HG03159 (cell line): ENCODE results near the gene DIP2C.
"Not testable (repeated sequence)": the region's sequence is repeated elsewhere in the genome, so short reads cannot be mapped to it uniquely, and the experiment has no call there.

Source experiments
- ATAC-seq: cut with Tn5 transposase; IDR thresholded peaks from one replicate; pipeline ENCODE4 v1.9.1; 2021; ENCODE audit warnings: mild to moderate bottlenecking, moderate library complexity; ENCODE audit not compliant: unreplicated experiment

The DIP2C gene

DNA sequence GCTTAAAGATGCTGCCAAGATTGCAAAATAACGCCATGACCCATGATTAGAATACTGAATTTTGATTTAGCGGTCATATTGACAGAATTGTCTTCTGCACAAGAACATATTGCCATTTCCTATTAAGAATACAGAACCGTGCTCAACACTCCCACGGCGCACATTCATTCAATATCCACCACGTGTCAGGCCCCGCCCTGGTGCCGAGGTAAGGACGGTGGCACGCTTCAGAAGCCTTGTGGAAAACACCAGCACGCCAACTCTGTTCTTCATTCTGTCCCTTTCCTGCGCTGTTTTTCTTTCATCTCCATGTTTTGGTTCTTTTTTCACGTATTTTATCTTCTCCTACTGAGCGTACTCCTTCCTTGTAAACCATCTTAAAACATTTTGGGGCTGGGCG lies 364.9 kb downstream of the DIP2C start:
- ATAC-seq = no peak

DNA sequence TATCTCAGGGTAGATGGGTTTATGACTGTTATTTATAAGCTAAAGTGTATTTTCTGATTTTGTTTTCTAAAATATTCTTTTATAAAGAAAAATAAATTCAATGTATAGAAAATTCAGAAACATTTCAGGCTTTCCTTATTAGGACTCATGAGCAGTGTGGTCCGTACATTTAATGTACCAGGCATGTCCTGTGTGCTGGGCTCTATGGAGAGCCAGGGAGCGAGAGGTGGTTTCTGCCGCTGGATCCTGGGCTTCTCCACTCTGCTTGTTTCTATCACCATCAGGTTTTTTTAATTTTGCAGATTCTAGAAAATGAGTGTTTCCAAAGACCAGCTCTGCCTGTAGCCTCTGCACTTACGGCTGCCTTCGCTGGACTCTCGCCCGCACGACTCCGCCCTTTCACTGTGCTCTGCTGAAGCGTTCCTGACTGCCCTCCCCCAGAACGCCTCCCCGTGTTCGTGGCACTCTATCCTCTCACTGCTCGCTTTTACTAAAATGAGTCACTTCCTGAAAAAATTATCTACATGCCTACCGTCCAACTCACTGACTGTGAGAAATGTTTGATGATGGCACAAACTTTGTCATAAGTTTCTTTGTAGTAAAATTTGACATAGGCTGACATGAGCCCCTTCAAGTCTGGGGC lies 365.7 kb downstream of the DIP2C start:
- peak; percentile 89 for ATAC-seq

DNA sequence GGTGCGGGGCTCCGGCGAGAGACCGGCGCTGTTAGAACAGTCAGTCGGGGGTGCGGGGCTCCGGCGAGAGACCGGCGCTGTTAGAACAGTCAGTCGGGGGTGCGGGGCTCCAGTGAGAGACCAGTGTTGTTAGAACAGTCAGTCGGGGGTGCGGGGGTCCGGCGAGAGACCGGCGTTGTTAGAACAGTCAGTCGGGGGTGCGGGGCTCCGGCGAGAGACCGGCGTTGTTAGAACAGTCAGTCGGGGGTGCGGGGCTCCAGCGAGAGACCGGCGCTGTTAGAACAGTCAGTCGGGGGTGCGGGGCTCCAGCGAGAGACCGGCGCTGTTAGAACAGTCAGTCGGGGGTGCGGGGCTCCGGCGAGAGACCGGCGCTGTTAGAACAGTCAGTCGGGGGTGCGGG lies 366.4 kb downstream of the DIP2C start:
- ATAC-seq = not testable (repeated sequence)

DNA sequence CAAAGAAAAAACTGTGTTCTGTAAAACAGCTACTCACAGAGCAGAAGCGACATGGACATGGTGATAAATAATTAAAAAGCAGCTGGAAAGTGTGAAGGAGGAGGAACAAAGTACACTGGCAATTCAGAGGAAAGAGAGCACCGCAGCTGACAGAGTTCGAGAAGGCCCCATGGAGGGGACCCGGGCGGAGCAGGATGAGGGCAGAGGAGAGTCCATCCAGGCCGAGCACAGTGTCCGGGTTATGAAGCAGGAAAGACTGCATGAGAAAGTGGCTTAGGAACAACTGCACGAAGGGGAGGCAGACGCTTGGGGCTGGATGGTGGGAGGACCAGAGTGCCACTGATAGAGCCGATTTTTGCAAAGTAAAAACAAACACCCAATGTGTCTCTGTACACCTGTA lies 368.7 kb downstream of the DIP2C start:
- ATAC-seq = no peak

DNA sequence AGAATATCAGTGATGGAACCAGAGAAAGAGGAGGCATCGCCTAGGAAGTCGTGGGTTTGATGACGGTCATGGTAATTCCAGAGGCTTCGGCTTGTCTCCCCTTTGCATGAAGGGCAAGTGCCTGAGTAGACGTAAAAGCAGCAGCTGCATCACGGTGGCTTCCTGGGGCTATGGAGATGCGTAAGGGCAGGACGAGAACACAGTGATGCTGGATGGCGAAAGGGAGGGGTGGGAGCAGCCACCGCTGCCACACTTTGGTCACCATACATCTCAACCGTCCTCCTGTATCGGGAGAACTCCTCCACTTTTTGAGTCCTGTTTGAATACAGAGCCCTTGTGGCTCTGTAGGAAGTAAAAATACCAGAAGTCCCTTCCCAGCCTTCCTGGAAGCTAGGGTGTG lies 371.5 kb downstream of the DIP2C start:
- ATAC-seq = no peak

DNA sequence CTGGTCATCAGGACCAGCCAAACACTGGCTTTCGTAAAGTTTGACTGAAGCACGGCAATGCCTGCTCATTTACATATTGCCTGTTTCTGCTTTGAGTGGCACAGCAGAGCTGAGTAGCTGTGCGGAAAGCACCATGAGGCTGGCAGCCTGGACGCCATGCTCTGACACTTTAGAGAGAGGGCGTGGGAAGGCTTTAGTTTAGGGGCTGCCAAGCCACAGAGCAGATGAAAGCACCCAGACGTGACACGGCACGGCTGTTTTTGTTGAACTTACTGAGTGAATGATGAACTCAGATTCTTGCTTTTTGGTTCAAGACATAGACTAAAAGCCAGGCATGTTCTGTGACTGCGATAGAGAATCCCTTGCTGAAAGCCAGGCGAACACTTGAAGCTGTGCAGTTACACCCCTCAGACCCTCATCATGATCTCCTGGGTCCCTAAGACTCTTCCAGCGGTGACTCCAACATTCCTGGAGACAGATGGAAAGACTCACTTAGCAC lies 372.1 kb downstream of the DIP2C start:
- peak; percentile 93 for ATAC-seq

DNA sequence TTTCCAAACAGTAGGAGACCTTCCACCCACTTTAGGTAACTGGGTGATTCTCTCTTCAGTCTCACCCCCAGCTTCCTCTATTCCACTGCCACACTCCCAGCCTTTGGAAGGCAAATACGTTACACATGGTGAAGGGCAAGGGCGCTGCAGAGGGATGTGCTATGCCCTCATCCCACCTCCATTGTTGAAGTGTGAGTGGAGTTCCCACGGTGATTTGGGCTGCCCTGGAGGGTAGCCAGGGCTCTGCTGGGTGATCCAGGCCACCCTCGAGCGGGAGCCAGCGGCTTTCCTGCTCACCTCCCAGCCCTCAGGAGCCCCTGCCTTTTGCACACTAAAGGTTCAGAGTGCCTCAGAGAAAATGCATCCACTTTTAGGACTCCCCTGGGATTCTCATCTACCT lies 373.1 kb downstream of the DIP2C start:
- no peak for ATAC-seq

DNA sequence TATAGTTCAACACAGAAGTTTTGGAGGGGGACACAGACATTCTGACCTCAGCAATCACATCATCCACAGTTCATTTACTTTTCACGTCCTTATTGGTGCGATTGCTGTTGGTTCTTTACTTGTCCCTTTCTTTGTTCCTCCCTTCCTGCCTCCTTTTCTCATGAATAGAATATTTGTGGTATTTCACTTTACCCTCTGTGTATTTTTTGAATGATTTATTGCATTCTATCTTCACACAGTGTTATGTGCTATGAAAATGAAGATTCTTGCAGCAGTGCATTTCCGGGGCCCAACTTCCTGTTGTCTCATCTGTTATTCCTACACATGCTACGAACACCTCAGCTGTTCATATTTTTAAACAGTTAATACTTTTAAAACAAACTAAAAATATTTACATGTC lies 374.6 kb downstream of the DIP2C start:
- no peak for ATAC-seq

DNA sequence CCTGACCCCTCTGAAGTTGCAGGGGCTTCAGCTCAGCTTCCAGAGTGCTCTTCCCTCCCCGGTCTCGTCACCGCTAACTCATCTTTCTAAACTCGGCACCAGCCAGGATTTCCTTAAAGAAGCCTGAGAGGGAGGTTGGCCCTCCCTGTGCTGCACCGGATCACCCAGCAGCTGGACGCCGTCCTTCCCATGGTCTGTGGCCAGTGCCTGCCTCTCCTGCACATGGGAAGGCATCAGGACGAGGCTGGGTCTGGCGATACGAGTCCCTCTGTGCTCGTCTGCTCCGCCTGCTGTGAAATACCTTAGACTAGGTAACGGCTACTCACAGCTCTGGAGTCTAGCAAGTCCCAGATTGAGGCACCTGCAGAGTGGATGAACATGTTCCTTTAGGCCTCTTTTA lies 375.1 kb downstream of the DIP2C start:
- no peak for ATAC-seq

DNA sequence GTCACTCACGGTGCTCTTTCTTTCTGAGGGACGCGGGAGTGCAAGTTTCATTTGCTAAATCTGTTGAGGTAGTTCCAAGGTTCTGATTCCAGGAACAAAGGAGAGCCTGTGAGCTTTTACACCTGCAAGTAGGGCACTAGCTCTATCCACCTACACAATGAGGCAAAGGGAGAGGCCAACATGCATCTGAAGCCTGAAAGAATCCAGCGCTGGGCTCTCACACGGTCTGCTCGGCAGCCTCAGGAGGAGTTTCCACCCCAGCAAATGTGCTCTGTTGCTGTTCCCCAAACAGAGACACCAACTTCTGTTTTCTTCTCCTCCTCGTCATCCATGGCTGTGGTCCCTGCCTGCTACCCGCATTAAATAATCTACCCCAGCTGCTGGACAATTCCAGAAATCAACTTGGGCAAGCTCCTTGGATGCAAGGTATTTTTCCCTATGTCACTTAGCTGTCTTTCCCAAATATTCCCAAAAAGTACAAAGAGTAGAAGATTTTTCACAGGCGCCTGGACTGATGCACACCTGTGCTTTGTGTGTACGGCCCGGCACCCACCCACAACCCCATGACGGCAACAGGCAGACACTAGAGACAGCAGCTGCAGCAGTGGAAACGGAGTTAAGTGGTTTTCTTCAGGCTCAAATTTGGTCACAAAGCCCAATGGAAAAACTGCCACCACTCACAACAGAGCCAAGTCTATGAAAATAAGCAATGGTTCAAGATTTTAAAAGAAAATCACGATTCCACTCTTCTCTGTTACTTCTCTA lies 377.4 kb downstream of the DIP2C start:
- no peak for ATAC-seq

DNA sequence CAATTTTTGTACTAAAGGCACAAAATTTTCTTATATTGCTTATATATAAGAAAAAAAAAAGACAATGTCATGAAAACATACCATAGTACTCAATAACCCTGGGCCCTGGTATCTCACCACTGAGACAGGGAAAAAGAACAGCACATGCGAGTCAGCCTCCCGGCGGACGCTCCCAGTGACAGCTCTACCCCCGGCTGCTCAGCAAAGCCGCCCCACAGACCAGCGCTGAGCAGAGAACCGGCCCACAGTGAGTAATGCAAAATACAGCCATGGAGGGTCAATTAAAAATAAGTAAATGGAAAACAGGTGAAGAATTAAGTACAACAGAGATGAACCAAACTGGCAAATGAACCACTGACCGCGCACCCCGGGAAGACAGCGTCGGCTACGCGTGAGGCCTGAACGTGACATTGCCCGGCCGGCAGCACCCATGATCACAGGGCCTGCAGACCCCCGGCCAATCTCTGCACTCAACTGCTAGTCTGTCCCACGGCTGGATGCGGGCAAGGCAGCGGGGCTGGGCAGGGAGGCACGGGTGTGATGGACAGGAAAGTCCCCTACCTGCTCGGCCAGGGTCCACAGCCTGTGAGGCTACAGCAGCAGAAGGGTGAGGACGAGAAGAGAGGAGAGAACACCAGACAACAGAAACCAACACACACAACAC lies 378.4 kb downstream of the DIP2C start:
- no peak for ATAC-seq

DNA sequence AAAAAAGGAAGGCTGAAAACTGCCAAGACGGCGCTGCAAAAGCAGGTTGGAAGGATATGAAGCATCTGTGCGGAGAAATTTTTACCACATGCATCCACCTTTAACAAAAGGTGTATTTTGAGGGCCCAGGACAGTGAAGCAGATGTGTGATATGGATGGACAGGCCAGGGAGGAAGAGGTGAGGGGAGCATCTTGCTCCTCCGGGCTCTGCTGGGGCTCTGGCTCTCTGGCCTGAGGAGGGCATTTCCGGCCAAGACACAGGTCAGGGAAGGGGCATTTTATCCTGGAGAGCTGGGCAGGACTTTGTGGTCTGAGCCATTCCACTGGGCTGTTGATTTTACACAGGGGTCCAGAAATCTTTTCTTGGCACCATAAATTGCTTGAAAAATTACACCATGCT lies 379.1 kb downstream of the DIP2C start:
- ATAC-seq = no peak

DNA sequence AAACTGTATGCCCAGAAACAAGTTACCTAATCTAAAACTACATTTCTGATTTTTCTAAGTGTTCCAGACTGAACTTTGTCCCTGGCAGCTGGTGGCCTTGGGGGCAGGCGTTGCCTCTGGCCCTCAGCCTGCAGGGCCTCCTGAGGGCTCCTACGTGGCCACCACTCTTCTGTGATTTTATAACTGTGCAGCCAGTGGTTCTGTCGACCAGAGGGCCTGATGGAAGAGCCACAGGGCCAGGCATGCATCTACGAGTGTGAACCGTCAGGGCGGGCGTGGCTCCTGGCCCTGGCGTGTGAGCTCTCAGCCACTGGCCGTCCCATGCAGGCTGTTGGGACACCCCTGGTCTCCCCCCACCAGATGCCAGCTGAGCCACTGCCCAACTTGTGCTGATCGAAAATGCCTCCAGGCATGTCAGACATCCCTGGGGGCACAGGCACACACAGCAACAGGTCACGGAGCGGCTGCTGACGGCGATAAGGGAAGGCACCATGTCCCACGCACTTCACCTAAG lies 380.8 kb downstream of the DIP2C start:
- no peak for ATAC-seq

DNA sequence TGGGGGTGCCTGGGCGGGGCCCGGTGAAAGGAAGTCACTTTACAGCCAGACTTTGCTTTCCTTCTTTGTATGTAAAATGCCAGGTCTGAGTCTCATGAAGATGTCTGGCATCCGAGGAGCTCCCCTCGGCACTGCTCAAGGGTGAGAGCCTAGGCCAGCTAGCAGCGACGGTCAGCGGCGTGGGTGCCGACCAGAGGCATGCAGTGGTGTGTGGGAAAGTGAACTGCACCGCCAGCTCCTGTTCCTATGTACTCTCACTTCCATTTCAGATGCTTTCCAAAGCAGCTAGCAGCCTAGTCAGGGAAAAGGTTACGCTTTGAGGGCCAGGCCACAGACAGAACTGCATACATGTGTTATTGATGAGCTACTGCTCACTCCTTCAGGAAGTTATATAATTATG lies 381.4 kb downstream of the DIP2C start:
- no peak for ATAC-seq

DNA sequence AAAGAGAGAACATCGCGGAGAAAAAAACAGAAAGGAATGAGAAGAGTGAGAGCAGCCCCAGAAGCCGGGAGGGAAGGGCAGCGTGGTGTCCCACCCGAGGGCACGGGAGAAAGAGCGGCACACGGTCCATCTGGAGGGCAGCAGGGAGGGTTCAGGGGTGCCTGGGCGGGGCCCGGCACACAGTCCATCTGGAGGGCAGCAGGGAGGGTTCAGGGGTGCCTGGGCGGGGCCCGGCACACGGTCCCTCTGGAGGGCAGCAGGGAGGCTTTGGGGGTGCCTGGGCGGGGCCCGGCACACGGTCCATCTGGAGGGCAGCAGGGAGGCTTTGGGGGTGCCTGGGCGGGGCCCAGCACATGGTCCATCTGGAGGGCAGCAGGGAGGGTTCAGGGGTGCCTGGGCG lies 381.8 kb downstream of the DIP2C start:
- no peak for ATAC-seq

DNA sequence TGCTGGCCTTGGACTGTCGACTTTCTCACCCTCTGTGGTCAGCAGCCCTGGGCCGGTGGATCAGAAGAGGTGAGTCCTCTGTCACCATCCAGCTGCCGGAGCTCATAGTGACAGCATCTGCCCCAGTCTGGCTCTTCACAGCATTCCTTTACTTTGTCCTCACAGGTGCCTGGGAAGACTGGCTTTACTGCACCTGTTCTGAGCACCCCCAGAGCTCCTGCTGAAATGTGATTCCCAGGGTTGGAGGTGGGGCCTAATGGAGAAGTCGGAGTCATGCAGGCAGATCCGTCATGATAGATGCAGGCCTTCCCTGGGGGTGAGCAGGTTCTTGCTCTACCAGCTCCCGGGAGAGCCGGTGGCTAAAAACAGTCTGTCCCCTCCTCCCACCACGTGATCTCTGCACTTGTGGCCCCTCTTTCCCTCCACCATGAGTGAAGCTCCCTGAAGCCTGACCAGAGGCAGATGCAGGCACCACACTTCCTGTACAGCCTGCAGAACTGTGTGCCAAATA lies 382.7 kb downstream of the DIP2C start:
- no peak for ATAC-seq

DNA sequence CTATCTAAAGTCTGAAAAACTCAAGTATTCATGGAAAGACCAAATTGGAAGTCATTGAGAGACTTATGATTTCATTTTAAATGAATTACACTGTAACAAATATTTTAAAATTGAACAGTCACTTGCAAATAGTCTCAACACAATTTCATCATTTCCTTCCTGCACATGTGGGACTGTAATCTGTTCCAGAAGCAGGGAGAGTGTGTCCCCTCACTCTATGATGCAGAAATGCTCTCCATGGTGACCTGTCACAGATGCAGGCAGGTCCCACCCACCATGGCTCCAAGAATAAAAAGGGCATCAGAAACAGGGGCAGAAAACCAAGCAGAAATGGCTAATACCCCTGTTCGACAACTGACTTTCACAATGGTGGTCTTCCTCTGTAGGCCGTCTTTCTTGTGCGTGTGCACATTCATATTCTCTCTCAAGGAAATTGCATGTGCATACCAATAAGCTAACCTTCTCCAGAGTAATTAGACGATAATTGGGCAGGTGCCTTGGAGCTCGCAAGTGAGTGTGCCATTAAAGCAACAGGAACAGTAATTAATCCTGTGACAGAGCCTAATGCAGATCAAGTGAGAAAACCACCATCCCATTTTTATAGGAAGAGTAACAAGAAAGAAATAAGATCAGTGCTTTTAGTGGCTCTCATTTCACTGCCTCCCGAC lies 383.3 kb downstream of the DIP2C start:
- ATAC-seq = no peak

DNA sequence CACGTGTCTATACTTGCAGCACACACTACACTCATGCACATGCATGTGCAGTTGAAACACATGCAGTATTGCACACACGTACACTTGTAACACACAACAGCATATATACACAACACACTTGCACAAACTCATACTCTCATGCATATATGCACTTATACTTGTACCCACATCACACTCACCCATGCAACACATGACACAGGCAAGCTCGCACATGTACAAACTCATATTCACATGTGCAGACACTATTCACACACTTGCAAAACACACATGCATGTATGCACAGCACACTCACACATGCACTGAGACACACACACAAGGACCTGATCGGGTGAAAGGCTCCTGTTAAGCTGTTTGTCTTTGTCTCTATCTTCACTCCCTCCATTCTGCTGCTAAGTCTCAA lies 384.4 kb downstream of the DIP2C start:
- ATAC-seq = no peak

DNA sequence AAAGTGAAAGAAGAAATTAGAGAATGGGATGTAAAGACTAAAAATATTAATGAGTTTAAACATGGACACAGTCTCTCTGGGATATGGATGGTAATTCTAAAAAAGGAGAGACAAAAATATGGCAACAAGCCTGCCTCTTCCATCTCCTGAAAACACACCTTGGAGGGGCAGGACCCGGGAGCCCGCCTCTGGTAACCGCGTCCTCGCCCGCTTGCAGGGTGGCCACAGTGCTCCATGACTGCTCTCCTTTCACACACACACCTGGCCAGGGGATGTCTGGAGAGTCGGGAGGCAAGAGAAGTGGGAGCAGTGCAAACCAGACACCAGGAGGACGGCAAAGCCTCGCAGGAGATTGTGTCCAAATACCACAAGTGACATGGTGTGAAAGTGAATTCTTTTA lies 387.9 kb downstream of the DIP2C start:
- no peak for ATAC-seq

DNA sequence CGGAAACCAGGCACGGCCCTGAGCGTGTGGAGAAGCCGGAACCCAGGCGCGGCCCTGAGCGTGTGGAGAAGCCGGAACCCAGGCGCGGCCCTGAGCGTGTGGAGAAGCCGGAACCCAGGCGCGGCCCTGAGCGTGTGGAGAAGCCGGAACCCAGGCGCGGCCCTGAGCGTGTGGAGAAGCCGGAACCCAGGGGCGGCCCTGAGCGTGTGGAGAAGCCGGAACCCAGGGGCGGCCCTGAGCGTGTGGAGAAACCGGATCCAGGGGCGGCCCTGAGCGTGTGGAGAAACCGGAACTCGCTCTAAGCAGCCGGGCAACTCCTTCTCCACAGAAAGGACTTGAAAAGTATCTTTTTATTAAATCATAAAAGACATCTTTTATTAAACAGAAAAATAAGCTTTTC lies 388.9 kb downstream of the DIP2C start:
- ATAC-seq = not testable (repeated sequence)

DNA sequence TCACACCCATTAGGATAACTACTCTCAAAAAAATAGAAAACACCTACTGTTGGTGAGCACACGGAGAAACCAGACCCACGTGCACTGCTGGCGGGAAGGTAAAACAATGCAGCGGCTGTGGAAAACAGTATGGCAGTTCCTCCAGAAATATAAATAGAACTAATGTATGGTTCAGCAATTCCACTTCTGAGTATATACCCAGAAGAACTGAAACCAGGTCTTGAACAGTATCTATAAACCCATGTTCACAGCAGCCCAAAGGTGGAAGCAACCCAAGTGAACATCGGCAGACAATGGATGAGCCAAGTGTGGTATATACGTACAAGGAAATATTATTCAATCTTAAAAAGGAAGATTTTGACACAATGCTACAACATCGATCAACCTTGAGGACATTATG lies 389.5 kb downstream of the DIP2C start:
- no peak for ATAC-seq
